Fibroblast of villous mesenchyme (primary cell): ENCODE measurements around the gene CMKLR1. TPM values are rescaled to one million over a fixed set of nuclear protein-coding genes. Genes with fewer than 3 reads are reported as not detected.

Source experiments
- DNase-seq: peaks from one replicate; pipeline ENCODE4 v3.0.0-alpha.2; 2010; ENCODE audit warnings: low read depth
- H3K4me3 ChIP-seq: 2 replicates; pipeline ENCODE4 v1.5.1; 2011; ENCODE audit warnings: low read depth, mild to moderate bottlenecking, low read length
- CTCF ChIP-seq: IDR thresholded peaks from 2 replicates; pipeline ENCODE4 v1.5.1; 2012; ENCODE audit warnings: low read depth, mild to moderate bottlenecking, low read length; ENCODE audit not compliant: insufficient read depth
- total RNA-seq: library from RNA; depleted of rRNA; stranded (reverse); fragments of >200 nt; gene quantifications from 2 replicates; pipeline ENCODE4 v1.2.3, GENCODE V29; 2012

The CMKLR1 gene
- total RNA-seq, 1 donor = 1.7 TPM

DNA sequence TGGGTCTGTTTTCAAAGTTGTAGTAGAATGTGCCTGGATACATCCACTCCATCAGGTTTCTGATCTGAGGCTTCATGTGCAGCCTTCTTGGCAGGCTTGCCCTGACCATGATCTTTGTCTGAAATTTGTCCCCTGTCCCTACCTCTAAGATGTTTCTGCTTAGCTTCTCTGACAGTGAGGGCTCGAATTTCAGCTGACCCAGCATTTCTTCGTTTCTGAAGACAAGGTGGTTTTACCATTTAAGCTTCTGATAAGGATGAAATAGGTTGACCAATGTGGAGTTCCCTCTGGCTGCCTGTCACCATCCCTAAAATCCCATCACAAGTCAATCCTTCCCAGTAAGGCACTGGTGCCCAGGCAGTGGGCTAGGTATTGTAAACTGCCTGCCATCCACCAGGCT is 57.0 kb downstream of the CMKLR1 start:
- no peak overlapping the region for H3K4me3 ChIP-seq
- DNase-seq = no peak
- no peak for TF ChIP-seq CTCF

DNA sequence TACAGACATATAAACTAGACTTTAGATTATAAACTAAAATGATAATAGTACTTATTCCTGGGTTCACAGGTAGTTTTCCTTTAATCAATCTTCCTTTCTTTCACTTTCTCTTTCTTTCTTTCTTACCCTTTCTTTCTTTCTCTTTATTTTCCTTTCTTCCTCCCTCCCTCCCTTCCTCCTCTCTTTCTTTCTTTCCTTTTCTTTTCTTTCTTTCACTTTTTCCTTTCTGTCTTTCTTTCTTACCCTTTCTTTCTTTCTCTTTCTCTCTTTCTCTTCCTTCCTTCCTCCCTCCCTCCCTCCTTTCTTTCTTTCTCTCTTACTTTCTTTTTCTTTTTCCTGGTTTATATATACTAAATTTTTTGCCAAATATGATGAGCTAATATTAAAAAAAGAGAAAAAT is 61.5 kb downstream of the CMKLR1 start:
- no peak for DNase-seq
- no peak for TF ChIP-seq CTCF
- H3K4me3 ChIP-seq = no peak overlapping the region

- H3K4me3 ChIP-seq = no peak overlapping the region
- no peak for DNase-seq
- no peak for TF ChIP-seq CTCF
These were observed 65.9 kb downstream of the CMKLR1 start for GRCh38 chr12:108273217-108273616.

- no peak for DNase-seq
- no peak for TF ChIP-seq CTCF
- H3K4me3 ChIP-seq = no peak overlapping the region
These were observed 66.9 kb downstream of the CMKLR1 start for GRCh38 chr12:108271951-108272872.

- H3K4me3 ChIP-seq = no peak overlapping the region
- TF ChIP-seq CTCF = no peak
- no peak for DNase-seq
These were observed 68.3 kb downstream of the CMKLR1 start for GRCh38 chr12:108270849-108271143.

DNA sequence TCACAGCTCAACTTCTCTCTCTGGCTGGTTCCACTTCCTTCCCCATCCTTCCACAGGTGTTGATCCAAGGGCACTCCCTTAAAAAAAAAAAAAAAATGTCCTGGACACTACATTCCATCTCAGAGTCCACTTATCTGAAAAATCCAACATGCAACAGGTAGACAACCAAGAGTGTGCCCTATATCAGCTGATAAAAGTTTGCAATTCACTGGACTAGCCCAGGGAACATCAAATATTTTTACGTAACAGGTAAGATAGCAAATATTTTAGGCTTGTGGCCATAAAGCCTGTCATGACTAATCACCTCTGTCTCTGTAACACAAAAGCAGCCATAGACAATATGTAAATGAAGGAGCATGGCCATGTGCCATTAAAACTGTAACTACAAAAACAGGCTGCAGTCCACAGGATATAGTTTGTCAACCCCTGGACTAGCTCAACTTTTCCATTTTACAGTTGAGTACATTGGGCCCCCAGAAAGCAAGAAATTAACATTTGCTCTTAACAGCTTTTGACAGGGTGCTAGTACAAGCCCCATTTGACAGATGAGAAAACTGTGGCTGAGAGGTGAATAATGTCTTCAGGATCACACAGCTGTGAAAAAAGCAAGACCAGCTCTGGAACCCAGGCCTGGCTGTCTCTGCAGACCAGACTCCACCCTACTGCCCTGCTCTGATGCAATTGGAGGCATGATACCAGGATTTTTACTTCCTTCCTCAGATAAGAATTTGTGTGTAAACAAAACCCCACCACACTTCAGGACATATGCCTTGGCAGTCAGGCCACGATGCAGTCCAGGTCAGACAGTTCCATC is 68.9 kb downstream of the CMKLR1 start:
- DNase-seq = peak; percentile 30
- TF ChIP-seq CTCF = no peak
- H3K4me3 ChIP-seq = no peak overlapping the region
